PC-3 (cell line): ENCODE data around the gene ISY1. TPM values are rescaled to one million over a fixed set of nuclear protein-coding genes. Genes with fewer than 3 reads are reported as not detected.

ENCODE experiments used
- ATAC-seq: fragments of 200-7000 bp; cut with Tn5 transposase; 2 replicates; pipeline ENCODE4 v1.9.1; 2020; ENCODE audit warnings: mild to moderate bottlenecking, moderate library complexity
- BruUV-seq: library from RNA; stranded (reverse); fragments of 400-500 nt; replicated peaks from 2 replicates; lab custom pipeline; 2021; lab: Mats Ljungman, UMichigan
- CTCF ChIA-PET: fragments of 300-600 bp; sonication (Branson Sonifier 250); formaldehyde crosslinking; loops from one replicate; lab custom pipeline; 2022; ENCODE audit warnings: antibody characterized with exemption; lab: Charles Lee
- POLR2A ChIA-PET: fragments of 300-600 bp; sonication (Branson Sonifier 250); formaldehyde crosslinking; loops from one replicate; lab custom pipeline; 2022; ENCODE audit warnings: antibody characterized with exemption; ENCODE audit not compliant: unreplicated experiment; lab: Charles Lee
- DNase-seq: peaks from one replicate; pipeline ENCODE4 v3.0.0-alpha.2; 2015
- H2AFZ ChIP-seq: fragments of 300-600 bp; sonication (generic); 2 replicates; pipeline ENCODE4 v1.6.0; 2016; ENCODE audit warnings: antibody characterized with exemption, low read length
- H3F3A ChIP-seq: fragments of 300-600 bp; sonication (generic); one replicate; pipeline ENCODE4 v1.6.0; 2017; ENCODE audit warnings: antibody characterized with exemption, low read length, control low read depth, mild to moderate bottlenecking; ENCODE audit not compliant: unreplicated experiment
- H3K27ac ChIP-seq: fragments of 300-600 bp; sonication (generic); 2 replicates; pipeline ENCODE4 v1.5.1; 2016; ENCODE audit warnings: mild to moderate bottlenecking, low read length
- H3K27me3 ChIP-seq: fragments of 300-600 bp; sonication (generic); 2 replicates; pipeline ENCODE4 v1.6.1; 2016; ENCODE audit warnings: low read length, mixed read lengths
- H3K36me3 ChIP-seq: fragments of 300-600 bp; sonication (generic); 2 replicates; pipeline ENCODE4 v1.6.1; 2016; ENCODE audit warnings: low read depth, mixed run types, low read length, mixed read lengths
- H3K4me1 ChIP-seq: fragments of 300-600 bp; sonication (generic); 2 replicates; pipeline ENCODE4 v1.5.1; 2016; ENCODE audit warnings: low read length; ENCODE audit not compliant: insufficient read depth
- H3K4me2 ChIP-seq: fragments of 300-600 bp; sonication (generic); 2 replicates; pipeline ENCODE4 v1.6.0; 2016; ENCODE audit warnings: low read length
- H3K4me3 ChIP-seq: fragments of 300-600 bp; sonication (generic); 2 replicates; pipeline ENCODE4 v1.5.1; 2016; ENCODE audit warnings: mild to moderate bottlenecking, low read length, mixed read lengths
- H3K79me2 ChIP-seq: fragments of 300-600 bp; sonication (generic); 2 replicates; pipeline ENCODE4 v1.6.1; 2017; ENCODE audit warnings: low read length, mixed read lengths
- H3K9ac ChIP-seq: fragments of 300-600 bp; sonication (generic); 2 replicates; pipeline ENCODE4 v1.6.0; 2016; ENCODE audit warnings: mild to moderate bottlenecking, low read length
- H3K9me2 ChIP-seq: fragments of 300-600 bp; sonication (generic); replicated peaks from 2 replicates; pipeline ENCODE4 v1.6.1; 2016; ENCODE audit warnings: mixed run types, low read length, mixed read lengths
- H3K9me3 ChIP-seq: fragments of 300-600 bp; sonication (generic); 2 replicates; pipeline ENCODE4 v1.6.1; 2016; ENCODE audit warnings: low read length, mixed read lengths
- H4K20me1 ChIP-seq: fragments of 300-600 bp; sonication (generic); 2 replicates; pipeline ENCODE4 v1.6.1; 2016; ENCODE audit warnings: low read length, mixed read lengths
- EZH2 ChIP-seq: fragments of 300-600 bp; sonication (generic); IDR thresholded peaks from one replicate; pipeline ENCODE4 v1.6.1; 2017; ENCODE audit warnings: antibody characterized with exemption, mild to moderate bottlenecking, low read length; ENCODE audit not compliant: unreplicated experiment
- EZH2phosphoT487 ChIP-seq: fragments of 300-600 bp; sonication (generic); IDR thresholded peaks from 2 replicates; pipeline ENCODE4 v1.6.1; 2018; ENCODE audit warnings: mild to moderate bottlenecking, antibody characterized with exemption, low read length, borderline replicate concordance
- intact Hi-C: fragments of 100-400 bp; cut with micrococcal nuclease; formaldehyde crosslinking; loops from 2 replicates; pipeline ENCODE4 v1.9.0; 2023
- total RNA-seq: library from RNA; depleted of rRNA; stranded (reverse); fragments of >200 nt; gene quantifications from 2 replicates; pipeline ENCODE4 v1.2.3, GENCODE V29; 2014
- TF ChIP-seq, protein P1 (sequence below): fragments of 300-600 bp; sonication (generic); conservative IDR thresholded peaks from 2 replicates; pipeline ENCODE4 v1.5.1; 2017; ENCODE audit warnings: antibody characterized with exemption, low read depth, mild to moderate bottlenecking, low read length

ISY1 gene
- total RNA-seq, 1 experiment from 2014 or later: 18.1 TPM

DNA sequence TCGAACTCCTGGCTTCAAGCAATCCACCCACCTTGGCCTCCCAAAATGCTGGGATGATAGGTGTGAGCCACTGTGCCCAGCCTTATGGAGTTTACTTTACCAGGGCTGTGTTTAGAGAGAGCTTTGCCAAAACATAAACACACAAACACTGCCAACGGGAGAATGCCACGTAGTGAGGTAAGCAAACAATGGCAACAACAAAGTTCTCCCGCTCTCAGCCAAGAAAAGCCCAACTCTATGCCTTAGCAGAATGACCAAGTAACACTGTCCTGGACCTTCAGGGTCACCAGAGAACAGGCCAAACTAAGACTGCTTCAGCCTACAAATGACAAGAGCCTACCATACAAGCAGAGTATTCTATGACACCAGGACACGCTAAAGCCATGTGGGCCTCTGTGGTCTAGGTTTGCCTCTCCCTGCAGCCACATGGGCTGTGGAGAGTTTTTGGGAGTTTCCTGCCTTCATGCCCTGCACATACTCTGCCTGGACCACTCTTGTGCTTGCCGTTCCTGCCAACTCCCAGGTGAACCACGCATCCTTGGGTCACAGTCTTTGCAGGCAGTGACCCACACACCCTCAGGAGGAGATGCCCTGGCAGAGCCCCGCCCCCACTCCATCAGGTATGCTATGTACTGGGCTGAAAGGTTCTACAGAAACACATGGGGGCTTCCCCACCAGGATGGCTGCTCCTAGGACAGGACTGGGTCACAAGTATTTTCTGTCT is 44.4 kb upstream of the ISY1 start:
- H3K27me3 ChIP-seq: no peaks in the 10 kb centered on the region
- H3K36me3 ChIP-seq: no peaks in the 10 kb centered on the region
- no peak overlapping the region for H2AFZ ChIP-seq
- H3K9ac ChIP-seq: no peak overlapping the region
- no peaks in the 10 kb centered on the region for H3K9me3 ChIP-seq
- ChIA-PET CTCF (no interaction called here), POLR2A (no interaction called here)
- no peaks in the 10 kb centered on the region for H3F3A ChIP-seq
- H3K4me3 ChIP-seq: no peak overlapping the region
- ATAC-seq (no peak), DNase-seq (no peak)
- no peak overlapping the region for H3K27ac ChIP-seq
- no peak for TF ChIP-seq EZH2
- TF ChIP-seq EZH2phosphoT487: no peak
- TF ChIP-seq, protein P1, sequence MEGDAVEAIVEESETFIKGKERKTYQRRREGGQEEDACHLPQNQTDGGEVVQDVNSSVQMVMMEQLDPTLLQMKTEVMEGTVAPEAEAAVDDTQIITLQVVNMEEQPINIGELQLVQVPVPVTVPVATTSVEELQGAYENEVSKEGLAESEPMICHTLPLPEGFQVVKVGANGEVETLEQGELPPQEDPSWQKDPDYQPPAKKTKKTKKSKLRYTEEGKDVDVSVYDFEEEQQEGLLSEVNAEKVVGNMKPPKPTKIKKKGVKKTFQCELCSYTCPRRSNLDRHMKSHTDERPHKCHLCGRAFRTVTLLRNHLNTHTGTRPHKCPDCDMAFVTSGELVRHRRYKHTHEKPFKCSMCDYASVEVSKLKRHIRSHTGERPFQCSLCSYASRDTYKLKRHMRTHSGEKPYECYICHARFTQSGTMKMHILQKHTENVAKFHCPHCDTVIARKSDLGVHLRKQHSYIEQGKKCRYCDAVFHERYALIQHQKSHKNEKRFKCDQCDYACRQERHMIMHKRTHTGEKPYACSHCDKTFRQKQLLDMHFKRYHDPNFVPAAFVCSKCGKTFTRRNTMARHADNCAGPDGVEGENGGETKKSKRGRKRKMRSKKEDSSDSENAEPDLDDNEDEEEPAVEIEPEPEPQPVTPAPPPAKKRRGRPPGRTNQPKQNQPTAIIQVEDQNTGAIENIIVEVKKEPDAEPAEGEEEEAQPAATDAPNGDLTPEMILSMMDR: no peak
- H3K79me2 ChIP-seq: no peaks in the 10 kb centered on the region
- intact Hi-C loops: no loop called here
- BruUV-seq: no TSS peak
- H3K4me1 ChIP-seq: no peaks in the 10 kb centered on the region
- H3K9me2 ChIP-seq: no peaks in the 10 kb centered on the region
- no peak overlapping the region for H3K4me2 ChIP-seq
- H4K20me1 ChIP-seq: no peaks in the 10 kb centered on the region

DNA sequence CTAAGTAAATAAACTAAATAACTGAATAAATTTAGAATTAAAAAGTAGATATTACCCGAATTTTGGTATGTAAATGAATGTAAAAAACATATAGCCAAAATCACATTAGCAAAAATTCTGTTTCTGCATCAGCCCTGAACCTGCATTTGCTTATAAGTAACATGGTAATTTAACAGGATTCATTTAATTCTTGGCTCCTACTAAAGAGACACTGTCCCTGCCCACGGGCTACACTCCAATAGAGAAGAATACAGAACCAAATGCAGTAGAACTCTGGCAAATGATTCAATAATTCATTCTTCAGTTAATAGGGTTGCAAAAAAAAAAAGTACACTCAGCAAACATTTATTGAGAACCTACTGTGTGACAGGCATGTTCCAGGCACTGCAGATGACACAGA is 43.6 kb upstream of the ISY1 start:
- Histone ChIP-seq H3F3A (no peaks in the 10 kb centered on the region), H3K4me3 (no peak overlapping the region), H3K27ac (no peak overlapping the region), H2AFZ (no peak overlapping the region), H4K20me1 (no peaks in the 10 kb centered on the region), H3K4me2 (no peak overlapping the region), H3K9me3 (no peaks in the 10 kb centered on the region), H3K27me3 (no peaks in the 10 kb centered on the region), H3K4me1 (no peaks in the 10 kb centered on the region), H3K79me2 (no peaks in the 10 kb centered on the region), H3K36me3 (no peaks in the 10 kb centered on the region), H3K9ac (no peak overlapping the region), H3K9me2 (no peaks in the 10 kb centered on the region)
- CTCF ChIA-PET: no interaction called here
- DNase-seq (no peak), ATAC-seq (no peak)
- no TSS peak for BruUV-seq
- no peak for TF ChIP-seq EZH2
- TF ChIP-seq, protein P1: no peak
- no peak for TF ChIP-seq EZH2phosphoT487
- intact Hi-C loops: no loop called here
- POLR2A ChIA-PET: no interaction called here

DNA sequence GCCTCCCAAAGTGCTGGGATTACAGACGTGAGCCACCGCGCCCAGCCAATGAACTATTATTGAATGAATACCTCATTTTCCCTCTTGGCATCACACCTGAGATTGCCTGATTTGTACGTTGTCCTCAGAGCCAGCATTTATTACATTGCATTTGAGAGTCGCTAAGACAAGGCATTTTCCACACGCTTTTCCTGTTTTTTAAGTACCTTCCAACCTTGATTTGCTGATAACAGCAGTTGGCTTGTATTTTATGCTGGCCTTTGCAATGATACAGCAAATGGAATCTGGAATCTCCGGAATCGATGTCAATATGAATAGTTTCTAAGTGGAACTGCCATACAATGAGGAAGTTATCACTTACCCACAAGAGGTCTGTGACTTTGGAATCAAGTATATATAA is 38.5 kb upstream of the ISY1 start:
- H3K9ac ChIP-seq: no peak overlapping the region
- H4K20me1 ChIP-seq: no peaks in the 10 kb centered on the region
- H3K79me2 ChIP-seq: no peaks in the 10 kb centered on the region
- H3K27ac ChIP-seq: no peak overlapping the region
- peaks cover 24% of the 10 kb centered on the region for H3K4me1 ChIP-seq
- no TSS peak for BruUV-seq
- no peaks in the 10 kb centered on the region for H3K27me3 ChIP-seq
- TF ChIP-seq EZH2phosphoT487 (no peak), EZH2 (no peak)
- TF ChIP-seq, protein P1: no peak
- no peaks in the 10 kb centered on the region for H3K9me2 ChIP-seq
- H3F3A ChIP-seq: no peaks in the 10 kb centered on the region
- no peaks in the 10 kb centered on the region for H3K9me3 ChIP-seq
- ChIA-PET CTCF (no interaction called here), POLR2A (no interaction called here)
- no peak overlapping the region for H2AFZ ChIP-seq
- H3K4me3 ChIP-seq: no peak overlapping the region
- intact Hi-C loops: loop anchor here (5.0 kb wide), 2 partner anchors 33 to 48 kb away; partner anchors contain the start of gene COPG1
- DNase-seq: no peak
- H3K36me3 ChIP-seq: no peaks in the 10 kb centered on the region
- no peak overlapping the region for H3K4me2 ChIP-seq
- ATAC-seq: no peak
